Activated naive CD4-positive, alpha-beta T cell treated with anti-CD3 and anti-CD28 coated beads for 36 hours (primary cell): Measurements from ENCODE around the gene MET. TPM values are rescaled to one million over a fixed set of nuclear protein-coding genes. Genes with fewer than 3 reads are reported as not detected.

ENCODE experiments used
- CTCF ChIA-PET: fragments of 350-600 bp; sonication (Branson Sonifier 250); formaldehyde crosslinking; loops from one replicate; lab custom pipeline; 2021; ENCODE audit warnings: antibody characterized with exemption; lab: Charles Lee
- DNase-seq: peaks from one replicate; pipeline ENCODE4 v3.0.0-alpha.2; 2020
- H3K27ac Mint-ChIP-seq: one replicate; pipeline ENCODE4 v1.8.0; 2021; ENCODE audit warnings: mild to moderate bottlenecking, mixed read lengths
- H3K27me3 Mint-ChIP-seq: one replicate; pipeline ENCODE4 v1.8.0; 2021; ENCODE audit warnings: low read depth, mixed read lengths
- H3K36me3 Mint-ChIP-seq: one replicate; pipeline ENCODE4 v1.8.0; 2021; ENCODE audit warnings: low read depth, mixed read lengths
- H3K4me1 Mint-ChIP-seq: one replicate; pipeline ENCODE4 v1.8.0; 2021; ENCODE audit warnings: low read depth, mixed read lengths
- H3K4me3 Mint-ChIP-seq: one replicate; pipeline ENCODE4 v1.8.0; 2021; ENCODE audit warnings: mild to moderate bottlenecking, moderate library complexity, mixed read lengths
- H3K9me3 Mint-ChIP-seq: one replicate; pipeline ENCODE4 v1.8.0; 2021; ENCODE audit warnings: mixed read lengths
- intact Hi-C: fragments of 100-400 bp; cut with micrococcal nuclease; formaldehyde crosslinking; loops from one replicate; pipeline ENCODE4 v1.15.1; 2023
- total RNA-seq, 2 experiments: library from RNA; stranded (reverse); gene quantifications; one replicate each; pipeline ENCODE4 v1.2.3, GENCODE V29; 2021

Gene MET
- total RNA-seq, 2 experiments from 2014 or later: 0.42 to 0.52 TPM

DNA sequence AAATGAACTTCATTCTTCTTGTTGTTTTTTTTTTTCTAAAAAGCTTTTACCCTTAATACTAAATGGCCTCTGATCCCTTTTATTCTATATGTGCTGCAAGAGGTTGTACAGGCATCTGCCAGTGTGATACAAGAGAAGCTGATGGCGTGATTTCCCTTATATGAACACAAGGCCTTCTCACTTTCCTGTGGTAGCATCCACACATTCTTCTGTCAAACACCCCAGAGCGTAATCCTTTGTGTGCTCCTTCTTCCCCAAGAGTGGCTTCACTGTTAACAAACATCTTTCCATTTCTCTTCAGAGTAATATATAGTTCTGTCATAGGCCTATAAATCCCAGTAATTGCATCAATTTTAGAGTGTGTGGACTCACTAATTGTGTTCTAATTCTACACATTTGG, 104.0 kb downstream of the MET start:
- CTCF ChIA-PET: interaction anchor here (0.6 to 1.9 kb wide), 6 partner anchors 11 to 185 kb away, joined by 3 to 6 read pairs (median 4); no protein-coding TSS in a partner anchor
- Mint-ChIP-seq H3K4me1 (peaks cover 11% of the 10 kb centered on the region), H3K9me3 (no peaks in the 10 kb centered on the region), H3K27me3 (peaks cover 30% of the 10 kb centered on the region), H3K4me3 (no peak overlapping the region), H3K27ac (no peak overlapping the region), H3K36me3 (no peaks in the 10 kb centered on the region)
- intact Hi-C loops: no loop called here
- DNase-seq: no peak

- DNase-seq: peak; percentile 13
- Mint-ChIP-seq H3K4me3 (no peak overlapping the region), H3K9me3 (no peaks in the 10 kb centered on the region), H3K36me3 (no peaks in the 10 kb centered on the region), H3K27ac (no peak overlapping the region), H3K4me1 (peaks cover 14% of the 10 kb centered on the region), H3K27me3 (peaks cover 31% of the 10 kb centered on the region)
- CTCF ChIA-PET: interaction anchor here (0.6 to 1.9 kb wide), 5 partner anchors 10 to 186 kb away, joined by 3 to 6 read pairs (median 5); no protein-coding TSS in a partner anchor
- intact Hi-C loops: no loop called here
Measured at GRCh38 chr7:116776610-116777289, 104.8 kb downstream of the MET start.

- peaks cover 31% of the 10 kb centered on the region for H3K27me3 Mint-ChIP-seq
- no peak for DNase-seq
- H3K4me1 Mint-ChIP-seq: peaks cover 14% of the 10 kb centered on the region
- no peak overlapping the region for H3K27ac Mint-ChIP-seq
- no peaks in the 10 kb centered on the region for H3K9me3 Mint-ChIP-seq
- no peaks in the 10 kb centered on the region for H3K36me3 Mint-ChIP-seq
- H3K4me3 Mint-ChIP-seq: no peak overlapping the region
- CTCF ChIA-PET: interaction anchor here (0.8 kb wide), 1 partner anchor 644 kb away, joined by 3 read pairs; no protein-coding TSS in a partner anchor
- intact Hi-C loops: no loop called here
Measured at GRCh38 chr7:116777651-116778281, 105.8 kb downstream of the MET start.

GRCh38 chr7:116779216-116779615, 107.2 kb downstream of the MET start:
- CTCF ChIA-PET: interaction anchor here (0.7 kb wide), 1 partner anchor 347 kb away, joined by 3 read pairs; no protein-coding TSS in a partner anchor
- intact Hi-C loops: no loop called here
- H3K27me3 Mint-ChIP-seq: peaks cover 20% of the 10 kb centered on the region
- no peak overlapping the region for H3K4me3 Mint-ChIP-seq
- no peaks in the 10 kb centered on the region for H3K9me3 Mint-ChIP-seq
- no peak overlapping the region for H3K27ac Mint-ChIP-seq
- peaks cover 14% of the 10 kb centered on the region for H3K4me1 Mint-ChIP-seq
- no peak for DNase-seq
- no peaks in the 10 kb centered on the region for H3K36me3 Mint-ChIP-seq

- no peak for DNase-seq
- CTCF ChIA-PET: interaction anchor here (0.7 to 1.6 kb wide), 2 partner anchors 17 to 348 kb away, joined by 3 to 5 read pairs; no protein-coding TSS in a partner anchor
- H3K27me3 Mint-ChIP-seq: peaks cover 15% of the 10 kb centered on the region
- H3K36me3 Mint-ChIP-seq: no peaks in the 10 kb centered on the region
- no peak overlapping the region for H3K4me3 Mint-ChIP-seq
- intact Hi-C loops: no loop called here
- H3K9me3 Mint-ChIP-seq: no peaks in the 10 kb centered on the region
- H3K27ac Mint-ChIP-seq: no peak overlapping the region
- H3K4me1 Mint-ChIP-seq: peaks cover 14% of the 10 kb centered on the region
Measured at GRCh38 chr7:116779931-116780330, 107.9 kb downstream of the MET start.

GRCh38 chr7:116780521-116780920, 108.5 kb downstream of the MET start:
- CTCF ChIA-PET: interaction anchor here (1.6 kb wide), 1 partner anchor 17 kb away, joined by 5 read pairs; no protein-coding TSS in a partner anchor
- no peak overlapping the region for H3K27ac Mint-ChIP-seq
- H3K27me3 Mint-ChIP-seq: peaks cover 14% of the 10 kb centered on the region
- peaks cover 14% of the 10 kb centered on the region for H3K4me1 Mint-ChIP-seq
- H3K36me3 Mint-ChIP-seq: no peaks in the 10 kb centered on the region
- intact Hi-C loops: no loop called here
- DNase-seq: peak; percentile 32
- no peak overlapping the region for H3K4me3 Mint-ChIP-seq
- no peaks in the 10 kb centered on the region for H3K9me3 Mint-ChIP-seq

GRCh38 chr7:116780966-116781365, 109.0 kb downstream of the MET start:
- Mint-ChIP-seq H3K27ac (no peak overlapping the region), H3K4me3 (no peak overlapping the region), H3K4me1 (peaks cover 14% of the 10 kb centered on the region), H3K36me3 (no peaks in the 10 kb centered on the region), H3K9me3 (no peaks in the 10 kb centered on the region), H3K27me3 (peaks cover 14% of the 10 kb centered on the region)
- CTCF ChIA-PET: interaction anchor here (0.7 to 1.6 kb wide), 2 partner anchors 18 to 134 kb away, joined by 3 to 5 read pairs; no protein-coding TSS in a partner anchor
- DNase-seq: no peak
- intact Hi-C loops: no loop called here

DNA sequence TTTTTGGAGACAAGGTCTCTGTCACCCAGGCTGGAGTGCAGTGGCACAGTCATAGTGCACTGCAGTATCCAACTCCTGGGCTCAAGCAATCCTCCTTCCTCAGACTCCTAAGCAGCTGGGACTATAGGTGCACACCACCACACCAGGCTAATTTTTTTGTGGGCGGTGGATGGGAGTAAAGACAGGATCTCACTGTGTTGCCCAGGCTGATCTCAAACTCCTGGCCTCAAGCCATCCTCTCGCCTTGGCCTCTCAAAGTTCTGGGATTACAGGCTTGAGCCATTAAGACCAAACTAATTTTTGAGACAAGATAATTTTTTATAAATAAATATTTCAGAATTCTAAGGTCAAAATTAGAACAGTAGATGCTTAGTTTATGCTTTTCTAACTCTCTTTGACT, 109.6 kb downstream of the MET start:
- H3K4me3 Mint-ChIP-seq: no peak overlapping the region
- H3K4me1 Mint-ChIP-seq: peaks cover 13% of the 10 kb centered on the region
- peaks cover 14% of the 10 kb centered on the region for H3K27me3 Mint-ChIP-seq
- intact Hi-C loops: no loop called here
- H3K27ac Mint-ChIP-seq: no peak overlapping the region
- CTCF ChIA-PET: interaction anchor here (0.7 to 1.0 kb wide), 2 partner anchors 134 to 189 kb away, joined by 3 read pairs; no protein-coding TSS in a partner anchor
- no peak for DNase-seq
- H3K9me3 Mint-ChIP-seq: no peaks in the 10 kb centered on the region
- no peaks in the 10 kb centered on the region for H3K36me3 Mint-ChIP-seq

GRCh38 chr7:116782177-116782711, 110.2 kb downstream of the MET start:
- DNase-seq: no peak
- Mint-ChIP-seq H3K27me3 (peaks cover 14% of the 10 kb centered on the region), H3K4me3 (no peak overlapping the region), H3K9me3 (no peaks in the 10 kb centered on the region), H3K36me3 (no peaks in the 10 kb centered on the region), H3K27ac (no peak overlapping the region), H3K4me1 (peaks cover 12% of the 10 kb centered on the region)
- CTCF ChIA-PET: interaction anchor here (1.0 kb wide), 1 partner anchor 190 kb away, joined by 3 read pairs; no protein-coding TSS in a partner anchor
- intact Hi-C loops: no loop called here

- Mint-ChIP-seq H3K36me3 (no peaks in the 10 kb centered on the region), H3K27me3 (peaks cover 8% of the 10 kb centered on the region), H3K4me1 (peaks cover 7% of the 10 kb centered on the region), H3K27ac (no peak overlapping the region), H3K9me3 (no peaks in the 10 kb centered on the region), H3K4me3 (no peak overlapping the region)
- CTCF ChIA-PET: no interaction called here
- DNase-seq: no peak
- intact Hi-C loops: no loop called here
Measured at GRCh38 chr7:116783666-116784318, 111.8 kb downstream of the MET start.

GRCh38 chr7:116784647-116785046, 112.7 kb downstream of the MET start:
- intact Hi-C loops: no loop called here
- CTCF ChIA-PET: interaction anchor here (1.3 to 2.6 kb wide), 2 partner anchors 112 to 194 kb away, joined by 3 to 24 read pairs; partner anchors contain the start of gene MET
- Mint-ChIP-seq H3K27me3 (peaks cover 8% of the 10 kb centered on the region), H3K36me3 (no peaks in the 10 kb centered on the region), H3K4me3 (no peak overlapping the region), H3K27ac (no peak overlapping the region), H3K9me3 (no peaks in the 10 kb centered on the region), H3K4me1 (peaks cover 7% of the 10 kb centered on the region)
- no peak for DNase-seq

- DNase-seq: no peak
- CTCF ChIA-PET: interaction anchor here (0.6 to 2.6 kb wide), 4 partner anchors 10 to 1311 kb away, joined by 4 to 24 read pairs (median 4); no protein-coding TSS in a partner anchor
- H3K27ac Mint-ChIP-seq: no peak overlapping the region
- intact Hi-C loops: loop anchor here (1.0 to 2.0 kb wide), 4 partner anchors 115 to 613 kb away; no protein-coding TSS in a partner anchor
- peaks cover 7% of the 10 kb centered on the region for H3K27me3 Mint-ChIP-seq
- no peaks in the 10 kb centered on the region for H3K9me3 Mint-ChIP-seq
- no peak overlapping the region for H3K4me3 Mint-ChIP-seq
- H3K36me3 Mint-ChIP-seq: no peaks in the 10 kb centered on the region
- H3K4me1 Mint-ChIP-seq: peaks cover 6% of the 10 kb centered on the region
Measured at GRCh38 chr7:116785843-116786242, 113.8 kb downstream of the MET start.
